Mesendoderm (in vitro differentiated cells): Measurements from ENCODE around the gene INSYN2B. TPM values are rescaled to one million over a fixed set of nuclear protein-coding genes. Genes with fewer than 3 reads are reported as not detected.
A peak's percentile ranks its signal among the peaks of the same experiment; 100 is the strongest.

Source experiments
- DNase-seq: peaks from one replicate; pipeline ENCODE4 v3.0.0; 2013
- H2AK5ac ChIP-seq: 2 replicates; pipeline ENCODE4 v1.6.1; 2013; ENCODE audit warnings: low read length, inconsistent platforms
- H2BK120ac ChIP-seq: 2 replicates; pipeline ENCODE4 v1.6.1; 2013; ENCODE audit warnings: low read depth, mild to moderate bottlenecking, low read length, moderate library complexity, mixed read lengths
- H2BK15ac ChIP-seq: replicated peaks from 2 replicates; pipeline ENCODE4 v1.6.1; 2013; ENCODE audit warnings: low read depth, mild to moderate bottlenecking, moderate library complexity
- H2BK5ac ChIP-seq: 2 replicates; pipeline ENCODE4 v1.6.1; 2013; ENCODE audit warnings: low read length, inconsistent platforms
- H3K18ac ChIP-seq: 2 replicates; pipeline ENCODE4 v1.6.1; 2013; ENCODE audit warnings: mild to moderate bottlenecking, low read length, mixed read lengths
- H3K23ac ChIP-seq: one replicate; pipeline ENCODE4 v1.6.1; 2013; ENCODE audit warnings: low read length
- H3K27ac ChIP-seq: 2 replicates; pipeline ENCODE4 v1.5.1; 2013; ENCODE audit warnings: low read depth, mild to moderate bottlenecking, inconsistent platforms, low read length, moderate library complexity
- H3K27me3 ChIP-seq: 2 replicates; pipeline ENCODE4 v1.6.1; 2013; ENCODE audit warnings: low read length, control low read depth, mild to moderate bottlenecking, inconsistent platforms; ENCODE audit not compliant: insufficient read depth, poor library complexity
- H3K36me3 ChIP-seq: 2 replicates; pipeline ENCODE4 v1.6.1; 2013; ENCODE audit warnings: low read length, inconsistent platforms; ENCODE audit not compliant: control insufficient read depth, insufficient read depth
- H3K4ac ChIP-seq: one replicate; pipeline ENCODE4 v1.6.1; 2013; ENCODE audit warnings: low read depth, mild to moderate bottlenecking, low read length, moderate library complexity
- H3K4me1 ChIP-seq: 2 replicates; pipeline ENCODE4 v1.6.1; 2013; ENCODE audit warnings: low read depth, low read length, inconsistent platforms; ENCODE audit not compliant: control insufficient read depth
- H3K4me2 ChIP-seq: 2 replicates; pipeline ENCODE4 v1.6.1; 2013; ENCODE audit warnings: low read length
- H3K4me3 ChIP-seq: 2 replicates; pipeline ENCODE4 v1.5.1; 2013; ENCODE audit warnings: mild to moderate bottlenecking, low read length
- H3K56ac ChIP-seq: one replicate; pipeline ENCODE4 v1.6.1; 2013; ENCODE audit warnings: low read length
- H3K79me1 ChIP-seq: 2 replicates; pipeline ENCODE4 v1.6.1; 2013; ENCODE audit warnings: low read length, inconsistent platforms
- H3K79me2 ChIP-seq: 2 replicates; pipeline ENCODE4 v1.6.1; 2013; ENCODE audit warnings: mild to moderate bottlenecking, low read length; ENCODE audit not compliant: control insufficient read depth, insufficient read depth
- H3K9ac ChIP-seq: 2 replicates; pipeline ENCODE4 v1.6.1; 2013; ENCODE audit warnings: low read length, inconsistent platforms
- H4K5ac ChIP-seq: one replicate; pipeline ENCODE4 v1.6.1; 2013; ENCODE audit warnings: low read length
- H4K8ac ChIP-seq: one replicate; pipeline ENCODE4 v1.6.1; 2013; ENCODE audit warnings: low read depth, mild to moderate bottlenecking, control low read depth, low read length, moderate library complexity
- WGBS: extraction: QIAGEN DNeasy Blood & Tissue Kit; methylation state at CpG from one replicate; pipeline ENCODE4 v1.1.7; 2013; ENCODE audit warnings: low lambda C conversion rate, missing lambda C conversion rate; ENCODE audit not compliant: insufficient coverage; ENCODE audit errors: extremely low coverage; 5-methylcytosine and 5-hydroxymethylcytosine counted together
- small RNA-seq: library from polyadenylated mRNA; stranded (forward); fragments of <200 nt; extraction: miRNeasy Mini kit (QIAGEN cat#:217004); gene quantifications from one replicate; pipeline ENCODE3, GENCODE V24; 2013; ENCODE audit not compliant: insufficient read depth

Gene INSYN2B

GRCh38 chr5:169827769-169828168, 152.5 kb downstream of the INSYN2B start:
- Histone ChIP-seq H3K4ac (no peak overlapping the region), H3K18ac (no peak overlapping the region), H3K36me3 (no peaks in the 10 kb centered on the region), H3K9ac (no peak overlapping the region), H3K4me3 (no peak overlapping the region), H3K27ac (no peak overlapping the region), H3K79me2 (no peaks in the 10 kb centered on the region), H2BK15ac (no peak overlapping the region), H2BK120ac (no peak overlapping the region), H2AK5ac (no peak overlapping the region), H3K27me3 (no peaks in the 10 kb centered on the region), H2BK5ac (no peak overlapping the region), H3K79me1 (no peaks in the 10 kb centered on the region), H3K56ac (no peak overlapping the region), H4K5ac (no peak overlapping the region), H3K4me1 (no peaks in the 10 kb centered on the region), H4K8ac (no peak overlapping the region), H3K4me2 (no peak overlapping the region), H3K23ac (no peak overlapping the region)
- no peak for DNase-seq
- WGBS, result no CpG with 5 or more reads among the region's 3 CpGs

DNA sequence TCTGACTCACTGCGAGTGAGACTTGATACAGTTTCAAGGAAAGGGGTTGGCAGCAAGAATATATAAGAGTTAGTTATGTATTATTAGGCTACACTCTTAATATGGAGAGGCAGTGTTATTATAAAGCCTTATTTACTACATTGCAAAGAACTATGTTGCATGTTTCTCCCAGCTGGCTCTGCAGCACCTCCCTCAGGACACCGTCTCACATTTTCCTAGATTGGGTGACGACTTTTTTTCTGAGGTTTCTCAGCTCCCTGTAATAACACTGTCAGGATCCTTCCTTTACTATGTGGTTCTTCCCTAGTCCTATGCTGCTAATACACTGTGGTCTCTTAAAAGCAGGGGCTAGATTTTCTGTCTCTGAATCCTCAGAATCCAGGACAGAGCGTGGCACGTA, 153.7 kb downstream of the INSYN2B start:
- no peak overlapping the region for H2BK120ac ChIP-seq
- H3K4me1 ChIP-seq, result no peaks in the 10 kb centered on the region
- H3K4me2 ChIP-seq, result no peak overlapping the region
- no peaks in the 10 kb centered on the region for H3K79me2 ChIP-seq
- H4K8ac ChIP-seq, result no peak overlapping the region
- H2AK5ac ChIP-seq, result no peak overlapping the region
- H3K9ac ChIP-seq, result no peak overlapping the region
- H3K79me1 ChIP-seq, result no peaks in the 10 kb centered on the region
- H3K27me3 ChIP-seq, result no peaks in the 10 kb centered on the region
- peak; percentile 33 for DNase-seq
- H2BK5ac ChIP-seq, result no peak overlapping the region
- no peak overlapping the region for H3K27ac ChIP-seq
- H3K4ac ChIP-seq, result no peak overlapping the region
- no CpG with 5 or more reads among the region's 5 CpGs for WGBS
- no peak overlapping the region for H2BK15ac ChIP-seq
- no peaks in the 10 kb centered on the region for H3K36me3 ChIP-seq
- H3K4me3 ChIP-seq, result no peak overlapping the region
- H3K56ac ChIP-seq, result no peak overlapping the region
- no peak overlapping the region for H3K23ac ChIP-seq
- H3K18ac ChIP-seq, result no peak overlapping the region
- no peak overlapping the region for H4K5ac ChIP-seq

DNA sequence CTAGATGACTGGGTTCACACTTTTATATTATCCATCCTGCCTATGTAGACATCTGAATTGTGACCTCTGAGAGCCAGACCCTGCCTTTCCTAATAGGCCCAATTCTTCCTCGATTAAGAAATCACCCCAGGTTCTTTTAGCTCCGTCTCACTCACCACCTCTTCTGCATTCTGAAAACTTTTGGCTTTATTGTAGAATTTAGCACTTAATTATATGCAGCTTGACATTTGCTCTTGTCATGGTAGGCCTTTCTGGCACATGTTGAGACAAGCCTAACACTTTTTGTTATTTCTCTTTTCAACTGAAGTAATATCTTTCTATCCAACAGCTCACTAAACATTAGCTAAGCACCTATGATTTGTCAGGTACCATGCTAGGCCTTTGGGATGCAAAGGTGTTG, 163.3 kb downstream of the INSYN2B start:
- H3K9ac ChIP-seq, result no peak overlapping the region
- no CpG with 5 or more reads among the region's 2 CpGs for WGBS
- no peak overlapping the region for H3K4me3 ChIP-seq
- no peak overlapping the region for H2BK120ac ChIP-seq
- no peak overlapping the region for H3K18ac ChIP-seq
- no peak overlapping the region for H2BK15ac ChIP-seq
- no peaks in the 10 kb centered on the region for H3K79me1 ChIP-seq
- no peak overlapping the region for H3K23ac ChIP-seq
- H3K27me3 ChIP-seq, result no peaks in the 10 kb centered on the region
- H3K27ac ChIP-seq, result no peak overlapping the region
- no peak overlapping the region for H3K4ac ChIP-seq
- no peak for DNase-seq
- no peak overlapping the region for H2BK5ac ChIP-seq
- no peaks in the 10 kb centered on the region for H3K36me3 ChIP-seq
- no peaks in the 10 kb centered on the region for H3K79me2 ChIP-seq
- no peak overlapping the region for H3K56ac ChIP-seq
- H4K8ac ChIP-seq, result no peak overlapping the region
- no peaks in the 10 kb centered on the region for H3K4me1 ChIP-seq
- no peak overlapping the region for H2AK5ac ChIP-seq
- no peak overlapping the region for H4K5ac ChIP-seq
- no peak overlapping the region for H3K4me2 ChIP-seq

DNA sequence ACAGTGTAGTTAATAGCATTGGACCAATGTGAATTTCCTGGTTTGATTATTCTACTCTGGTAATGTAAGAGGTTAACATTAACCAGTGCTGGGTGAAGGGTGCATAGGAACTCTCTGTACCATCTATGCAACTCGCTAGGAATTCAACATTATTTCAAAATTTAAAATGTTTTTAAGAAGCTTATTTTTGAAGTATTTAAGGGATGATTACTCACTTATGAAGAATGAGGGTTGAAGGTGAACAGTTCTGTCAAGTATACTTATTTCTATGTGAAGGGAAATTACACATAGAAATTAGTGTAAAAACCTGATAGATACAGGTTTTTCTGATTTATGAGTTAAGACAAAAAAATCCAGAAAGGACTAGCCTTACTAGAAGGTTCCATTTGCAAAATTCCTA, 165.8 kb downstream of the INSYN2B start:
- Histone ChIP-seq H2BK15ac (no peak overlapping the region), H2BK120ac (no peak overlapping the region), H3K4me1 (peaks cover 1% of the 10 kb centered on the region), H3K56ac (no peak overlapping the region), H4K5ac (no peak overlapping the region), H3K4me3 (no peak overlapping the region), H3K27me3 (no peaks in the 10 kb centered on the region), H3K79me2 (no peaks in the 10 kb centered on the region), H3K79me1 (no peaks in the 10 kb centered on the region), H2AK5ac (no peak overlapping the region), H3K18ac (no peak overlapping the region), H3K9ac (no peak overlapping the region), H4K8ac (no peak overlapping the region), H3K4me2 (no peak overlapping the region), H3K23ac (no peak overlapping the region), H2BK5ac (no peak overlapping the region), H3K27ac (no peak overlapping the region), H3K36me3 (no peaks in the 10 kb centered on the region), H3K4ac (no peak overlapping the region)
- DNase-seq, result no peak
- no CpG with 5 or more reads among the region's 1 CpG for WGBS

Small RNAs within 50 kb of the gene (small RNA-seq; reads per million reads assigned to genes)
- gene MIR378E, result not detected
